Nephron progenitor cell (in vitro differentiated cells): ENCODE results near the gene HIPK2.
A peak's percentile ranks its signal among the peaks of the same experiment; 100 is the strongest.

Source experiments
- DNase-seq: peaks from one replicate; pipeline ENCODE4 v3.0.0; 2021
- H3K27ac Mint-ChIP-seq: 2 replicates; pipeline ENCODE4 v1.8.0; 2021; ENCODE audit warnings: mild to moderate bottlenecking, moderate library complexity, mixed read lengths
- H3K27me3 Mint-ChIP-seq: 2 replicates; pipeline ENCODE4 v1.8.0; 2021; ENCODE audit warnings: mild to moderate bottlenecking, low read depth, mixed read lengths; ENCODE audit not compliant: poor library complexity
- H3K36me3 Mint-ChIP-seq: 2 replicates; pipeline ENCODE4 v1.8.0; 2021; ENCODE audit warnings: low read depth, mixed read lengths
- H3K4me1 Mint-ChIP-seq: 2 replicates; pipeline ENCODE4 v1.8.0; 2021; ENCODE audit warnings: mixed read lengths
- H3K4me3 Mint-ChIP-seq: 2 replicates; pipeline ENCODE4 v1.8.0; 2021; ENCODE audit warnings: mild to moderate bottlenecking, moderate library complexity, mixed read lengths
- H3K9me3 Mint-ChIP-seq: 2 replicates; pipeline ENCODE4 v1.8.0; 2021; ENCODE audit warnings: mild to moderate bottlenecking, moderate library complexity, mixed read lengths
- TF ChIP-seq, protein P1 (sequence below): fragments of 200-600 bp; sonication (generic); IDR thresholded peaks from 2 replicates; pipeline ENCODE4 v1.5.0; 2021; ENCODE audit warnings: antibody characterized with exemption

HIPK2 gene

DNA sequence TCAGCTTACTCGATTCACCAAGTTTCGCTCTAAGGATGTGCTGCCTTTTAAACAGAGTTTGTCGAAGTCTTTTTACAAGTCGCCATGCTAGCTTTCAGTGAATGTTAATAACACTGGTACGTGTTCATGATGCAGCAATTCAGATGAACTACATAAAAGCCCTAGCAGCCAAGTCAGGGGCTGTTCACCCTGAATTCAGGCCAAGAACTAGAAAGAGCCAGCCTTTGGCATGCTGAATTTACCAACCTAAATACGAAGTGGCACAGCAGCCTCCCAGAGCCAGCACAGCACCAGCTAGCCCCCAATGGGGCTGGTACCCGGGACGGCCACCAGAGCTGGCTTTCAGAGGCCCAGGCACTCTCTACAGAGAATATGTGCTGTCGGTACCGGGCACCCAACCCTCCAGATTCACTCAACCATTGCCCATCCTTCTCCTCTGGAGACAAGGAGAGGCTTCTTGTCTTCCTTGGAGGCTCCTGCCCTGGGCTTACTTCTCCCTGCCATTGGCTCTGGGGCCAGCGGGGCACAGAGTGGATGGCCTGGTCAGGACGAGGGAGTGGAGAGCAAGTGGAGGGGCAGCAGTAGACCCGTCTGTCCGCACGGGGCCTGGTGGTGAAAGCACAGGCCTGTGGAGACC, 64.2 kb downstream of the HIPK2 start:
- peaks cover 62% of the 10 kb centered on the region for H3K36me3 Mint-ChIP-seq
- H3K4me1 Mint-ChIP-seq, result peaks cover 58% of the 10 kb centered on the region
- no peak overlapping the region for H3K4me3 Mint-ChIP-seq
- H3K9me3 Mint-ChIP-seq, result no peaks in the 10 kb centered on the region
- H3K27ac Mint-ChIP-seq, result peak overlapping the region; percentile 96
- H3K27me3 Mint-ChIP-seq, result no peaks in the 10 kb centered on the region
- TF ChIP-seq, protein P1, sequence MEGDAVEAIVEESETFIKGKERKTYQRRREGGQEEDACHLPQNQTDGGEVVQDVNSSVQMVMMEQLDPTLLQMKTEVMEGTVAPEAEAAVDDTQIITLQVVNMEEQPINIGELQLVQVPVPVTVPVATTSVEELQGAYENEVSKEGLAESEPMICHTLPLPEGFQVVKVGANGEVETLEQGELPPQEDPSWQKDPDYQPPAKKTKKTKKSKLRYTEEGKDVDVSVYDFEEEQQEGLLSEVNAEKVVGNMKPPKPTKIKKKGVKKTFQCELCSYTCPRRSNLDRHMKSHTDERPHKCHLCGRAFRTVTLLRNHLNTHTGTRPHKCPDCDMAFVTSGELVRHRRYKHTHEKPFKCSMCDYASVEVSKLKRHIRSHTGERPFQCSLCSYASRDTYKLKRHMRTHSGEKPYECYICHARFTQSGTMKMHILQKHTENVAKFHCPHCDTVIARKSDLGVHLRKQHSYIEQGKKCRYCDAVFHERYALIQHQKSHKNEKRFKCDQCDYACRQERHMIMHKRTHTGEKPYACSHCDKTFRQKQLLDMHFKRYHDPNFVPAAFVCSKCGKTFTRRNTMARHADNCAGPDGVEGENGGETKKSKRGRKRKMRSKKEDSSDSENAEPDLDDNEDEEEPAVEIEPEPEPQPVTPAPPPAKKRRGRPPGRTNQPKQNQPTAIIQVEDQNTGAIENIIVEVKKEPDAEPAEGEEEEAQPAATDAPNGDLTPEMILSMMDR, result no peak
- DNase-seq, result no peak

- DNase-seq, result no peak
- Mint-ChIP-seq H3K4me3 (no peak overlapping the region), H3K27ac (peak overlapping the region; percentile 83), H3K4me1 (peaks cover 58% of the 10 kb centered on the region), H3K9me3 (no peaks in the 10 kb centered on the region), H3K36me3 (peaks cover 62% of the 10 kb centered on the region), H3K27me3 (no peaks in the 10 kb centered on the region)
- TF ChIP-seq, protein P1, result no peak
Observed at GRCh38 chr7:139713061-139713460, 64.7 kb downstream of the HIPK2 start.

GRCh38 chr7:139711991-139712743, 65.6 kb downstream of the HIPK2 start:
- Mint-ChIP-seq H3K27me3 (no peaks in the 10 kb centered on the region), H3K4me1 (peaks cover 67% of the 10 kb centered on the region), H3K36me3 (peaks cover 58% of the 10 kb centered on the region), H3K4me3 (no peak overlapping the region), H3K27ac (peak overlapping the region; percentile 83), H3K9me3 (no peaks in the 10 kb centered on the region)
- TF ChIP-seq, protein P1, result no peak
- DNase-seq, result no peak

GRCh38 chr7:139710036-139710435, 67.8 kb downstream of the HIPK2 start:
- no peaks in the 10 kb centered on the region for H3K9me3 Mint-ChIP-seq
- peak overlapping the region; percentile 32 for H3K27ac Mint-ChIP-seq
- H3K4me3 Mint-ChIP-seq, result no peak overlapping the region
- DNase-seq, result no peak
- H3K27me3 Mint-ChIP-seq, result no peaks in the 10 kb centered on the region
- TF ChIP-seq, protein P1, result no peak
- peaks cover 73% of the 10 kb centered on the region for H3K4me1 Mint-ChIP-seq
- H3K36me3 Mint-ChIP-seq, result peaks cover 42% of the 10 kb centered on the region

- DNase-seq, result no peak
- H3K27ac Mint-ChIP-seq, result peak overlapping the region; percentile 77
- TF ChIP-seq, protein P1, result no peak
- peaks cover 68% of the 10 kb centered on the region for H3K4me1 Mint-ChIP-seq
- no peak overlapping the region for H3K4me3 Mint-ChIP-seq
- H3K9me3 Mint-ChIP-seq, result no peaks in the 10 kb centered on the region
- H3K36me3 Mint-ChIP-seq, result peaks cover 38% of the 10 kb centered on the region
- no peaks in the 10 kb centered on the region for H3K27me3 Mint-ChIP-seq
Observed at GRCh38 chr7:139709485-139709884, 68.3 kb downstream of the HIPK2 start.

- no peak for DNase-seq
- no peaks in the 10 kb centered on the region for H3K9me3 Mint-ChIP-seq
- peaks cover 38% of the 10 kb centered on the region for H3K36me3 Mint-ChIP-seq
- TF ChIP-seq, protein P1, result no peak
- H3K27ac Mint-ChIP-seq, result no peak overlapping the region
- no peak overlapping the region for H3K4me3 Mint-ChIP-seq
- H3K27me3 Mint-ChIP-seq, result no peaks in the 10 kb centered on the region
- H3K4me1 Mint-ChIP-seq, result peaks cover 60% of the 10 kb centered on the region
Observed at GRCh38 chr7:139708541-139708940, 69.3 kb downstream of the HIPK2 start.
